T-helper 1 cell (primary cell): ENCODE data around the gene TOP2A.

Source experiments
- DNase-seq, 5 donors: peaks; one replicate each; pipeline ENCODE4 v3.0.0-alpha.2; 2012 to 2020
- total RNA-seq, 4 donors: gene quantifications; one replicate each; lab custom pipeline; 2026; lab: John Stamatoyannopoulos, UW

TOP2A gene, protein sequence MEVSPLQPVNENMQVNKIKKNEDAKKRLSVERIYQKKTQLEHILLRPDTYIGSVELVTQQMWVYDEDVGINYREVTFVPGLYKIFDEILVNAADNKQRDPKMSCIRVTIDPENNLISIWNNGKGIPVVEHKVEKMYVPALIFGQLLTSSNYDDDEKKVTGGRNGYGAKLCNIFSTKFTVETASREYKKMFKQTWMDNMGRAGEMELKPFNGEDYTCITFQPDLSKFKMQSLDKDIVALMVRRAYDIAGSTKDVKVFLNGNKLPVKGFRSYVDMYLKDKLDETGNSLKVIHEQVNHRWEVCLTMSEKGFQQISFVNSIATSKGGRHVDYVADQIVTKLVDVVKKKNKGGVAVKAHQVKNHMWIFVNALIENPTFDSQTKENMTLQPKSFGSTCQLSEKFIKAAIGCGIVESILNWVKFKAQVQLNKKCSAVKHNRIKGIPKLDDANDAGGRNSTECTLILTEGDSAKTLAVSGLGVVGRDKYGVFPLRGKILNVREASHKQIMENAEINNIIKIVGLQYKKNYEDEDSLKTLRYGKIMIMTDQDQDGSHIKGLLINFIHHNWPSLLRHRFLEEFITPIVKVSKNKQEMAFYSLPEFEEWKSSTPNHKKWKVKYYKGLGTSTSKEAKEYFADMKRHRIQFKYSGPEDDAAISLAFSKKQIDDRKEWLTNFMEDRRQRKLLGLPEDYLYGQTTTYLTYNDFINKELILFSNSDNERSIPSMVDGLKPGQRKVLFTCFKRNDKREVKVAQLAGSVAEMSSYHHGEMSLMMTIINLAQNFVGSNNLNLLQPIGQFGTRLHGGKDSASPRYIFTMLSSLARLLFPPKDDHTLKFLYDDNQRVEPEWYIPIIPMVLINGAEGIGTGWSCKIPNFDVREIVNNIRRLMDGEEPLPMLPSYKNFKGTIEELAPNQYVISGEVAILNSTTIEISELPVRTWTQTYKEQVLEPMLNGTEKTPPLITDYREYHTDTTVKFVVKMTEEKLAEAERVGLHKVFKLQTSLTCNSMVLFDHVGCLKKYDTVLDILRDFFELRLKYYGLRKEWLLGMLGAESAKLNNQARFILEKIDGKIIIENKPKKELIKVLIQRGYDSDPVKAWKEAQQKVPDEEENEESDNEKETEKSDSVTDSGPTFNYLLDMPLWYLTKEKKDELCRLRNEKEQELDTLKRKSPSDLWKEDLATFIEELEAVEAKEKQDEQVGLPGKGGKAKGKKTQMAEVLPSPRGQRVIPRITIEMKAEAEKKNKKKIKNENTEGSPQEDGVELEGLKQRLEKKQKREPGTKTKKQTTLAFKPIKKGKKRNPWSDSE (N-terminal part only)
- total RNA-seq = 9.4 to 21.5 (median 14.4) reads per million in 4 donors

DNA sequence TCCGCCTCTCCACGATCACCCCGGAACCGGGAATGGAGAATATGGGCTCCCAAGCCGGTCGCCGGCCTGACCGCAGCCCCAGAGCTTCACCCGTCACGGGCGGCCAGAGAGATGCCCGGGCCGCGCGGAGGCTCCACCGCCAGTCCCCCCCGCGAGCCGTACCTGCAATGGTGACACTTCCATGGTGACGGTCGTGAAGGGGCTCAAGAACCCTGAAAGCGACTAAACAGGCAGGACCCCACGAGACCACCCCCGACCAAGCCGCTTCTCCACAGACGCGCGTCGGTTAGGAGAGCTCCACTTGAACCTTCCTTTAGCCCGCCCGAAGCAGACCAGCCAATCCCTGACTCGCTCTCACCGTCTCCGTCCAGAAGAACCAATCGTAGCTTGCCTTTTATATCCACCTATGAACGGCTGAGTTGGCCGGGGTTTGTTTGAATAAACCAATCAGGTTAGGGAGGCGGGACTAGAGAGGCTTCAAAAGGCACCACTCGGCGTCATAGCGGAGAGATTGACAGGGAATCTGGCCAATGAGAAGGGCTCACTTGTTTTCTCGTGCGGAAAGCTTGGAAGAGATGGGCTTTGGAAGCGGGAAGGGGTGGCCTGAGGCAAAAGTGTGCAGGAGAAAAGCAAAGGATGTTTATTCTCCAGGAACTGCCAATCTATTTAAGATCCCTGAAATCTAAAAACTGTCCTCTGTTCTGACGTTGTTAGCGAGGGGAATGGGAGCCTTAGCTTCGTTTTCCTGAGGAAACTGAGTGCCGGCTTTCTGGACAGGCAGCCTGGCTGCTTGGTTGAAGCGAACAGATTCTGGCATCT, at the start of gene TOP2A:
Gene TOP2A (minus strand): TSS at position 288 of the 819 bp plus-strand sequence. CDS start 105 bp downstream, at position 183.
- DNase-seq = peak; percentile 80 to 99 (median 92)

DNA sequence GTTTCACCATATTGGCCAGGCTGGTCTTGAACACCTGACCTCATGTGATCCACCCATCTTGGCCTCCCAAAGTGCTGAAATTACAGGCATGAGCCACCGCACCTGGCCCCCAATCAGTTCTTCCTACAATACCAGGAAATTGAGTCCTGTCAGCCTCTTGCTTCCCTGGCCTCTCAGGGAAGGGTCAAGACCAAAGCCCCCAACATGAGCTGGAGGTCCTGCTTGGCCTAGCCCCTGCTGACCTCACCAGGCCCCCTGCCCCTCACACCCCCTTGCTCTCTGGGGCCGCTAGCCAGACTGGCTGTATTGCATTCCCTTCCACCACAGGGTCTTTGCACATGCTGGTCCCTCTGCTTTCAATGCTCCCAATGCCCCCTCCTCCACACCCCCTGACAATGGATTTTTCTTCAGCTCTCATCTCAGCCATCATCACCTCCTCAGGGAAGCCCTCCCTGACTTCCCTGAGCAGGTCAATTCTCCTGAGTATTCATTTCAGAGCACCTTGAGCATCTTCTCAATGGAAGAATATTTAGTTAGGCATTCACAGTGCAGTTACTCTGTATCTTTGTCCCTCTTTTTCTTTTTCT, 49.7 kb upstream of the TOP2A start:
- DNase-seq = no peak

DNA sequence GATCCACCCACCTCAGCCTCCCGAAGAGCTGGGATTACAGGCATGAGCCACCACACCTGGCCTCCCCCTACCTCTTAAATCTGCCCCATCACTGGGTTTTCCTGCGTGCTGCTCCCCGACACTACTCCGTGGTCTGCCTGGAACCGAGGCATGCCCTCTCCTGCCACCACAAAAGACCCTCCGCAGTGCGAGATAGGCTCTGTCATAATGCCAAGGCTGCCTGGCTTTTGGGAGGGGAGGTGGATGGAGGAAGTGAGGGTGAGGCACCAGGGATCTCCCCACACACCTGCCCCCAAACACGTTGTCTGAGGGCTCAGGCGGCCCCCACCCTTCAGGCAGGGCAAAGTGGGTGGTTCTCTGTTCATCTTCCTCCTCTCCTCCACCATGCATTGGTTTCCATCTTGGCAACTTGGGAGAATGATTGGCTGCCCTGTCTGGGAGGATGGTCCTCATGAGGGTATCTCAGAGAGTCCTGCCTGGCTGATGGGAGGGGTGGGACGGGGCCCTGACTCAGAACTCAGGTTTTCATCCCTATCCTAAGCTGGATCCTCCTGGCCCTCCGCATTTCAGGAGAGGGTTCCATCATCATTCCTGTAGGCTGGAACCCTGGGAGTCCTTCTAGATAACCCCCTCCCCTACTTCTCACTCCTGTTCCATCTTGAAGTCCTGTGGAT, 48.7 kb upstream of the TOP2A start:
- no peak for DNase-seq

DNA sequence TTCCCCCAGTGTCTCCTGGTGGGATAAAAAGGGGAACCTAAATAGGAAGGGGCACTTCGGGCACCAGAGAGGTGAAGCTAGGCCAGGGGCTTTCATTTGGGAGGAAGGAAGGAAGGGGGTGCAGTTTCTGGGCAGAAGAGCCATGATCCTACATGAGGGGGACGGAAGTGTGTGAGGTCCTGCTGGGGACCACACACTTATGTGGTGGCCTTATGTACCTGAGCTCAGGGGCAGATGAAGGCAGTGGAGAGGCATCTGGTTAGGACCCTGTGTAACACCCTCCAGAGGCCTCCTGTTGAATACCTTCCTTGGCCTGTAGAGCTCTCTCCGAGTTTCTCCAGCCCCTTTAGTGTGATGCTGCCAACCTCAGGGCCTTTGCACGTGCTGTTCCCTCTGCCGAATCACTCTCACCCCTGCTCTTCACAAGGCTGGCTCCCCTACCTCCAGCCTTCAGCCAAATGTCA, 46.7 kb upstream of the TOP2A start:
- no peak for DNase-seq

DNA sequence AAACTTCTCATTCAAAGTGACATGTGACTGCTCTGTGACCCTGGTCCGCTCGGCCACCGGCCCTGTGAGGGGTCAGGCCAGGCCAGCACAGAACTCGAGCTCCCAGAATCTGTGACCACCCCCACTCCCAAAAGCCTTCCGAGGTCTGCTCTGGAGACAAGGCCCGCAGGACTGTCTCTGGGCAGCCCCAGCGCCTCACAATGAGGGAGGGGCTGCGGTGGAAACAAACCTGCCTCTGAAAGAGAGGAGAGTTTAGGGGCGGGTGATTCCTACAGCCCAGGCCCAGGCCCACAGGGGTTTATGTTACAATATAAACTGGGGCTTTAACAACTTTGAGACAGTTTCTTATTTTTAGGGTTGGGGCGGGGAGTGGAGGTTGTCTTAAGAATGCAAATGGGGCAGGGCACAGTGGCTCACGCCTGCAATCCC, 45.4 kb upstream of the TOP2A start:
- DNase-seq = no peak

DNA sequence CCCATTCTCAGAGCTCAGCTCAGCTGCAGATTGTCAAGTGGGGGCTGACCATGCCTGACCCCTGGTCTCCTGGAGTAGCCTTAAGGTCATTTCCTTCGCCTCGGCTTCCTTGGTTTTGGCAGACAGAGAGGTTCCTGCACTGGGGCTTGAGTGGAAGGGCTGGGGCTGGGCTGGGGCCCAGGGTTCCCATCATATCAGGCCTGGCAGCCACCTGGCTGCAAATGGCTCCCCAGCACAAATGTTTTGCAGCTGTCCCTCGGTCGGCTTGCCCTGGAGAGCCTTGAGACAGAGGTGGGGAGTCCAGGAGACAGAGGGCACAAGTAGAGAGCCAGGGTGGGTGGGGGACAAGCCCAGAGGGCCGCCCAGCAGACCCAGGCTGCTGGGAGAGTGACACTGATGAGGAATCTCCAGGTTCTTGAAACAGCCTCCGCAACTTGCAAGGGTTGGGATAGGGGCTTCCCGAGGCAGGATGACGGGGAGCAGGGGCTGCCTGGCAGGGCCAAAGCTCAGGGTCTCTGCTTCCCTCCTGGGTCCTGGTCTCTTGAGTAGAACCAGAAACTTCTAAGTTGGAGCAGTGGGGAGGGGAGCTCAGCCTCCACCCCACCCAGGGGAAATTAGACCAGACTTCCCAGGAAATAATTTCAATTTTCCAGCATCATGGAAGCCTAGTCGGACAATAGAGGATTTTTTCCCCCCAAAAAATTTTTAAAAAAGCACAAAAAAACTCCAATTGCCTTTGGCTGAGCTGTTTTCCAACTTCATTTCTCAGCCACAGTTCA, 44.8 kb upstream of the TOP2A start:
- DNase-seq = no peak

DNA sequence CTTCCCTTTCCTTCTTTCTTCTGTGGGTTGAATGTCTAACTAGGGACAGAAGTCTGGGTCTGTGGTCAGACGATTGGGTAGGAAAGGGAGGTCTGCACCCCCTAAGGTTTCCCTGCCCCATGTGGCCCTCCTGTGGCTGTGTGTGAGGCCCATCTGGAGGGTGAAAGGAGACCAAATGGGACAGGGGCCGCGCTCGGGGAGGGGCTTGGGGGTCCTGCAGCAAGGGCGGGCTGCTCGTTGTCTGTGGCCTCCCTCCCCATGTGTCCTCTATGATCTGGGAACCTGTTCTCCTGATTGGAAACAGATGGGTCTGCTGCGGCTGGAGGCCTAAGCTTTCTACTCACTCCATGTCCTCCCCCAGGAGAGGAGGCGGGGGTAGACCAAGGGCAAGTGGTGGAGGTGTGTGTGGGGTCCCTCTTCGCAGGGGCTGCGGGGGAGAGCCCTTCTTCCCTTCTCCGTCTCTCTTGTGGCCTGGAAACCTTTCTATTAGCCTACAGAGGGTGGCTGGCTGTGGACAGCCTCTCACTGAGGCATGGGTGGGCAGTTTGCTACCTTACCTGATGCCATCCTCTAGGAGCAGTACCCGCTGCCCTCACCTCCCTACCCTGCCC, 44.1 kb upstream of the TOP2A start:
- no peak for DNase-seq

DNA sequence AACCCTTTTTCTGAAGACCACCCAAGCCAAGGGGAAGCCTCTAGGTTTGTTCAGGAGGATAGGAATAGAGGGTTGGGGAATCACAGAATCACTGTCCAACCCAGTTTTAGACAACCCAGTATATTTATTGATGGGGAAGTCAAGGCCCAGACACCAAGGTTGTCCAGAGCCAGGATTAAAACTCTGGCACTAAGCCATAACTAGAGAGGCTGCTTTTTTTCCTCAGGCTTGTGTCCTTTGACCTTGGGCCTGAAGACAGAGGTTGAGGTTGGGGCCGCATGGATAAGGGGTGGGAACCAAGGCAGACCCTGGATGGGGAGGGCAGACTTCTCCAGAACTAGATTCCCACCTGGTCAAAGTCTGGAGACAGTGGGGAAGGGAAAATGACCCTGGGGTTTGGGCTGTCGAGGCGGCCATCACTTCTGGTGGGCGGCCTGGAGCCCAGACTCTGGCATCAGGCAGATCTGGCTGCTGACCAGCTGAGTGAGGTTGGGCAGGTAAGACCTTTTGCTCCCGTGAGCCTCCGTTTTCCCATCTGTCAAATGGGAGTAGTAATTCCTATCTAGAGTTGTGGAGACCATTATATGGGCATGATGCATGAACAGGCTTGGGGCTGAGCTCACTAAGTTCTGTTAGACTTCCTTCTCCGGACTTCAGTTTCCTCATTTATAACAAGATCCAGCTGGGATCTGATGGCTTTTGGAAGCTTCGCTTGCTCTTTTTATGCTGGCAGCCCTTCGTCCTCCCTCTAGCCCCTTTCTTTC, 43.5 kb upstream of the TOP2A start:
- no peak for DNase-seq

DNA sequence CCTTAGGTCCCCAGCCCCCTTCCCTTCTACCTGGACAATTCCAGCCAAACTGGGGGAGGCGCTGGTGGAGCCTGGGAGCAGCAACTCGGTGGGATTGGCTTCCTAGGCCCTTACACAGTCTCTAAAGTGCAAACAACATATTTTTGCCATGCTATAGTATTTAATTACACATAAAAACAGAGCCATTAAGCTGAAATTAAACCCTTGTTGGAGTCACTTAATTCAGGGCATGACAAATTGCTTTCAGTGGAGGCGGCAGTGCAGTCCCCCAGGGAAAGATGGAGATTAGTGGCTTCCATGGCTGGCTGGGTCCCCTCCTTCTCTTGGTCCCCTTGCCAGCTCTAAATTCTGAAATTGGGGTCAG, 42.9 kb upstream of the TOP2A start:
- DNase-seq = no peak

DNA sequence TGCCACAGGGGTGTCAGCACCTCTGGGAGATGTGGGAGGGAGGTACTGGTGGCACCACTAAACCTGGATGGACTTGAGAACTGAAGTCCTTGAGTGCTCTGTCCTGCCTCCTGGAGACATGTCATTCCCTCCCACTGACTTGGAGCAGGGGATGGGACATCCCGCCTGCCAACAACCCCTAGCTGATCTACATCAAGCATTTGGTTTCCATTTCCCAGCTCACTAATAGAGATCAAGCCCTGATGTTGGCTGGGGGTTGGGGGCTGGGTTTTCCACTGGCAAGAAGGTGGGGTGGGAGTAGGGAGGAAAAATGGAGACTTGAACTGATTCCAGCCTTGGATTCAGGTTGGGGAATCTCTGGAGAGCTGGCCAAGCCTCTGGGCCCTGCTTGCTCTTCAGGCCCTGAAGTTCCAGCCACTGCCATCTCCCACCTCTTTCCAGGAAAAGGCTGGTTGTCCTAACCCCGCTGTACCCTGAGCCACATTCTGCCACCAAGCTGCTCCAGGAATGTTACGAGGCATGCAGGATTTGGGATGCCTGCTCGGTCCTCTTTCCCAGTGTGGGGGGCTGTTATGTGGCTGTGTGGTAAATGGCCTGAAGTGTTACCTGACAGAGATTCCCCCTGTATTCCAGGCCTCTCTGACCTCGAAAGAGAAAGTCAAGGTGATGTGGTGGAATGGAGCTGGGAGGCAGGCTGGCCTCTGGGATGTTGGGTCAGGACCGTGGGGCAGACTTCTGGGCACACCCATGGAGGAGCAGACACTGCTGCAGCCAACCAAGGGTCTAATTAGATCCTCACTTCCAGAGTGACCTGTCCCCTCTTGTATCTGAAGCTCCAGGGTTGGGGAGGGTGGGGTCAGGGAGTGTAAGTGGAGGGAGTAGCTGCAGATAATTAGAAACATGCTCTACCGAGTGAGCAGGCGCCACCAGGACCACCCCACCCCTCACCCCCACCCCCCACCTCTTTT, 42.2 kb upstream of the TOP2A start:
- DNase-seq = no peak

DNA sequence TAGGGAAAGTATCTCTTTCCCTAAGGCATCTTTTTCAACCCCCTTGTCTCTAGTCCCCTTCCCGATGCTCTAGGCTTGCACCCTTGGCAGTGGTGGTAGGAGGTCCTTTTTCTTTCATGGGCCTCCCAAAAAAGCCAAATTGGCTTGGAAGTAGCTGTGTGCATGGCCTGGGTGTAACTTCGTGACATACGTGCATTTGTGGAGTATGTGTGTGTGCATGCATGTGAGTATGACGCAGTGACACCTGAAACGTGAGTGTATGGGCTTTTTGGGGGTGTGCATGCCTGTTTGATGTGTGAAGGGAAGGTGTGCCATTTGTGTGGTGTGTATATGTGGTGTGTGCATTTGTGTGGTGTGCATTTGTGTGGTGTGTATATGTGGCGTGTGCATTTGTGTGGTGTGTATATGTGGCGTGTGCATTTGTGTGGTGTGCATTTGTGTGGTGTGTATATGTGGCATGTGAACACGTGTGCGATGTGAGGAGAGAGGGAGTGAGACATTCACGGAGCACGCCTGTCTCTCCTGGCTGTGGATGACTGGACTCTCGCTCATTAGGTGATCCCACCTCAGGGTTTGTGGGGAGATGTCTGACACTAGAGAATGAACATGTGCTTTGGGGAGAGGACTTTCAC, 41.3 kb upstream of the TOP2A start:
- no peak for DNase-seq

DNA sequence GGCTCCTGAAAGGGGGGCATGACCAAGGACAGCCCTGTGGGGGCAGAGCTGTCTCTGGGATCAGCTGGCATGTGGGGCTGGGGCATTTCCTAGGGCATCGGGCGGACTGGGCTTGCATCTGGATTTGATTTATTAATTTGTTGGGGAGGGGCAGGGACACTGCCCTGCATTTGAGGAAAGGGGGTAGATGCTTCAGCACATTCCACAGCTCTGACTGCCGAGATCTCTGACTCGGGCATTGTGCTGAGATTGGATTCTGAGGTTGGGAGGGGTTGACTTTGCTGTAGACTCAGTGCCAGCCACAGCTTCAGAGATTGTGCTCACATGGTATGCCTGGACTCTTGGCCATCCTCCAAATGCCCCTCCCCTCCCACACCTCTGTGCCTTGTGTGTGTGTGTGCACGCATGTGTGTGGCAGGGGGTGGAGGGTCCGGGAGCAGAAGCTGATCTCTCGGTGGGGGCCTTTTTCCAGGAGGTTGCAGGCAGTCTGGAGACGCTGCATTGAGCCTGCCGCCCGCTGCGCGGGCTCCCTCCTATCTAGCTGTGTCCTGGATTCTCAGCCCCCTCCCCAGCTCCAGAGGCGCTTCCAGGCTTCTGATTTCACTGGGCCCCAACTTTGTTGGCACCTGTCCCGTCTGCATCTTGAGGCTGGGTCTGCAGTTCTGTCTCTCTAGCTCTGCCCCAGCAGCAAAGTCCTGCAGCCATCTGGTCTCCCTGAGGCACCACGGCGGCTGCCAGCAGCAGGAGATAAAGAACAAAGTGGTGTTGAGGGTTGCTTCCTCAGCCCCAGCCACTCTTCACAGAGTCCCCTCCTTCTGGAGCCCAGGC, 40.5 kb upstream of the TOP2A start:
- no peak for DNase-seq

DNA sequence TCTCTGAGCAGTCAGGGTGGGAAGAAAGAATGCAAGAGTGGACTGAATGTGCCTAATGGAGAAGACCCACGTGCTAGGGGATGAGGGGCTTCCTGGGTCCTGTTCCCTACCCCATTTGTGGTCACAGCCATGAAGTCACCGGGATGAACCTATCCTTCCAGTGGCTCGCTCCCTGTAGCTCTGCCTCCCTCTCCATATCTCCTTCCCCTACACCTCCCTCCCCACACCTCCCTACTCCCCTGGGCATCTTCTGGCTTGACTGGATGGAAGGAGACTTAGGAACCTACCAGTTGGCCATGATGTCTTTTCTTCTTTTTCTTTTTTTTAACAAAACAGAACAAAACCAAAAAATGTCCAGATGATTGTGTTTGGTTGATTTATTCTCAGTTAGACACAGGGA, 39.7 kb upstream of the TOP2A start:
- DNase-seq = no peak

DNA sequence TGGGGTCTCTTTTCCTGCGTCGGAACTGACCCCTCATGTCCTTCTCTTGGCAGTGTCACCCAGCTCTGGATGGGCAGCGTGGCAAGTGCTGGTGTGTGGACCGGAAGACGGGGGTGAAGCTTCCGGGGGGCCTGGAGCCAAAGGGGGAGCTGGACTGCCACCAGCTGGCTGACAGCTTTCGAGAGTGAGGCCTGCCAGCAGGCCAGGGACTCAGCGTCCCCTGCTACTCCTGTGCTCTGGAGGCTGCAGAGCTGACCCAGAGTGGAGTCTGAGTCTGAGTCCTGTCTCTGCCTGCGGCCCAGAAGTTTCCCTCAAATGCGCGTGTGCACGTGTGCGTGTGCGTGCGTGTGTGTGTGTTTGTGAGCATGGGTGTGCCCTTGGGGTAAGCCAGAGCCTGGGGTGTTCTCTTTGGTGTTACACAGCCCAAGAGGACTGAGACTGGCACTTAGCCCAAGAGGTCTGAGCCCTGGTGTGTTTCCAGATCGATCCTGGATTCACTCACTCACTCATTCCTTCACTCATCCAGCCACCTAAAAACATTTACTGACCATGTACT, 38.8 kb upstream of the TOP2A start:
- DNase-seq = no peak

DNA sequence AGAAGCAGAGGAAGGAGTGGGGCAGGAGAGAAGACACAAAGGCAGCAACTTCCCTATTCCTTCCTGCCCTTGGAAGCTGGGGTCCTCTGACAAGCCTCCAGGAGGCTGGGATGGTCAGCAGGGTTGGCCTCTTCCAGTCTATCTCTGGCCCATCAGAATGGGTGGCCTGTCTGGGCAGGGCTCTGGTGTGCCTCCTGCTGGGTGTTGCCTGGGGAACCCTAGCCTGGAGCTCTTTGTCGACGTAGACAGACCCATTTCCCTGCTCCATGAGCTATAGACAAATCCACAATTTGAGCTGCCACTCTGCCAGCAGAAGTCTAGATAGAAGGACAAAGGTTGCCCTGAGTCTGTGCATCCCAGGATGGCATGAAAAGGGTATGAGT, 36.9 kb upstream of the TOP2A start:
- DNase-seq = no peak
